ENCODE measurements around the gene U2AF2.

DNA sequence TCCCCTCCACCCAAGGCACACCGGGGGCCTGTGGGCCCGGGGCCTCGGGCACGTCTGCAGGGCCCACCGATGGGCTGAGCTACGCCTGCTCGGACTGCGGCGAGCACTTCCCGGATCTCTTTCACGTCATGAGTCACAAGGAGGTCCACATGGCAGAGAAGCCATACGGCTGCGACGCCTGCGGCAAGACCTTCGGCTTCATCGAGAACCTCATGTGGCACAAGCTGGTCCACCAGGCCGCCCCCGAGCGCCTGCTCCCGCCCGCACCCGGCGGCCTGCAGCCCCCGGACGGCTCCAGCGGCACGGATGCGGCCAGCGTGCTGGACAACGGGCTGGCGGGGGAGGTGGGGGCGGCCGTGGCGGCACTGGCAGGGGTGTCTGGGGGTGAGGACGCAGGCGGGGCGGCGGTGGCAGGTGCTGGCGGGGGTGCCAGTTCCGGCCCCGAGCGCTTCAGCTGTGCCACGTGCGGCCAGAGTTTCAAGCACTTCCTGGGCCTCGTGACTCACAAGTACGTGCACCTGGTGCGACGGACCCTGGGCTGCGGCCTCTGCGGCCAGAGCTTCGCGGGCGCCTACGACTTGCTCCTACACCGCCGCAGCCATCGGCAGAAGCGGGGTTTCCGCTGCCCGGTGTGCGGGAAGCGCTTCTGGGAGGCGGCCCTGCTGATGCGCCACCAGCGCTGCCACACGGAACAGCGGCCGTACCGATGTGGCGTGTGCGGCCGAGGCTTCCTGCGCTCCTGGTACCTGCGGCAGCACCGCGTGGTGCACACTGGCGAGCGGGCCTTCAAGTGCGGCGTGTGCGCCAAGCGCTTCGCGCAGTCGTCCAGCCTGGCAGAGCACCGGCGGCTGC, 39.1 kb upstream of the U2AF2 start:
- TF ChIP-seq, protein P1, sequence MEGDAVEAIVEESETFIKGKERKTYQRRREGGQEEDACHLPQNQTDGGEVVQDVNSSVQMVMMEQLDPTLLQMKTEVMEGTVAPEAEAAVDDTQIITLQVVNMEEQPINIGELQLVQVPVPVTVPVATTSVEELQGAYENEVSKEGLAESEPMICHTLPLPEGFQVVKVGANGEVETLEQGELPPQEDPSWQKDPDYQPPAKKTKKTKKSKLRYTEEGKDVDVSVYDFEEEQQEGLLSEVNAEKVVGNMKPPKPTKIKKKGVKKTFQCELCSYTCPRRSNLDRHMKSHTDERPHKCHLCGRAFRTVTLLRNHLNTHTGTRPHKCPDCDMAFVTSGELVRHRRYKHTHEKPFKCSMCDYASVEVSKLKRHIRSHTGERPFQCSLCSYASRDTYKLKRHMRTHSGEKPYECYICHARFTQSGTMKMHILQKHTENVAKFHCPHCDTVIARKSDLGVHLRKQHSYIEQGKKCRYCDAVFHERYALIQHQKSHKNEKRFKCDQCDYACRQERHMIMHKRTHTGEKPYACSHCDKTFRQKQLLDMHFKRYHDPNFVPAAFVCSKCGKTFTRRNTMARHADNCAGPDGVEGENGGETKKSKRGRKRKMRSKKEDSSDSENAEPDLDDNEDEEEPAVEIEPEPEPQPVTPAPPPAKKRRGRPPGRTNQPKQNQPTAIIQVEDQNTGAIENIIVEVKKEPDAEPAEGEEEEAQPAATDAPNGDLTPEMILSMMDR (IDR thresholded peaks at IDR 0.05; ENCODE audit: low read length), result no peak
- no peak for TF ChIP-seq EZH2 (IDR thresholded peaks at IDR 0.05; ENCODE audit: borderline replicate concordance, low read length)
